ENCODE measurements around the gene MRTFB. TPM values are rescaled to one million over a fixed set of nuclear protein-coding genes. Genes with fewer than 3 reads are reported as not detected.

MRTFB gene
- total and polyA plus RNA-seq, 2 of the 13 experiments (the other 11 are each of a cell fraction or from before 2014, with no cell fraction given) = 11.4 to 14.0 TPM

DNA sequence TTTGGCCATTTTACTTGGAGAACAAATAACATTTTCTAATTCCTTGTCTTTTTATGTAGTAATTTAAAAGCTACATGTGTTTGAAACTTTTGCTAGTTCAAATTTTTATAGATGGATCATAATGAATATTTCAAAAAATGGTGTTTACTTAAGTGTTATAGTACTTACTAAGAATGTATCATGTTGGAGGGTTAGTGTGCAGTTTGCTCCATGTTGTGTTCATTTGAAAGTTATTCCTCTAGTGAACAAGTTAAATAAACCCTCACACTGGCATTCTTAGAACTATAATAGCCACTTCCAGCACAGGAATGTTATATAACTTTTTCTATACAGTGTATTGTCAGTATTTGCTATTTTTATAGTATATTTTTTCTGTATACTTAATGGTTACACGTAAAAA, 62.8 kb downstream of the MRTFB start (continued):
- TF ChIP-seq, protein P1, sequence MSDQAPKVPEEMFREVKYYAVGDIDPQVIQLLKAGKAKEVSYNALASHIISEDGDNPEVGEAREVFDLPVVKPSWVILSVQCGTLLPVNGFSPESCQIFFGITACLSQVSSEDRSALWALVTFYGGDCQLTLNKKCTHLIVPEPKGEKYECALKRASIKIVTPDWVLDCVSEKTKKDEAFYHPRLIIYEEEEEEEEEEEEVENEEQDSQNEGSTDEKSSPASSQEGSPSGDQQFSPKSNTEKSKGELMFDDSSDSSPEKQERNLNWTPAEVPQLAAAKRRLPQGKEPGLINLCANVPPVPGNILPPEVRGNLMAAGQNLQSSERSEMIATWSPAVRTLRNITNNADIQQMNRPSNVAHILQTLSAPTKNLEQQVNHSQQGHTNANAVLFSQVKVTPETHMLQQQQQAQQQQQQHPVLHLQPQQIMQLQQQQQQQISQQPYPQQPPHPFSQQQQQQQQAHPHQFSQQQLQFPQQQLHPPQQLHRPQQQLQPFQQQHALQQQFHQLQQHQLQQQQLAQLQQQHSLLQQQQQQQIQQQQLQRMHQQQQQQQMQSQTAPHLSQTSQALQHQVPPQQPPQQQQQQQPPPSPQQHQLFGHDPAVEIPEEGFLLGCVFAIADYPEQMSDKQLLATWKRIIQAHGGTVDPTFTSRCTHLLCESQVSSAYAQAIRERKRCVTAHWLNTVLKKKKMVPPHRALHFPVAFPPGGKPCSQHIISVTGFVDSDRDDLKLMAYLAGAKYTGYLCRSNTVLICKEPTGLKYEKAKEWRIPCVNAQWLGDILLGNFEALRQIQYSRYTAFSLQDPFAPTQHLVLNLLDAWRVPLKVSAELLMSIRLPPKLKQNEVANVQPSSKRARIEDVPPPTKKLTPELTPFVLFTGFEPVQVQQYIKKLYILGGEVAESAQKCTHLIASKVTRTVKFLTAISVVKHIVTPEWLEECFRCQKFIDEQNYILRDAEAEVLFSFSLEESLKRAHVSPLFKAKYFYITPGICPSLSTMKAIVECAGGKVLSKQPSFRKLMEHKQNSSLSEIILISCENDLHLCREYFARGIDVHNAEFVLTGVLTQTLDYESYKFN (CRISPR knock-in tag; conservative IDR thresholded peaks at IDR 0.05) = no peak
- TF ChIP-seq, protein P2, sequence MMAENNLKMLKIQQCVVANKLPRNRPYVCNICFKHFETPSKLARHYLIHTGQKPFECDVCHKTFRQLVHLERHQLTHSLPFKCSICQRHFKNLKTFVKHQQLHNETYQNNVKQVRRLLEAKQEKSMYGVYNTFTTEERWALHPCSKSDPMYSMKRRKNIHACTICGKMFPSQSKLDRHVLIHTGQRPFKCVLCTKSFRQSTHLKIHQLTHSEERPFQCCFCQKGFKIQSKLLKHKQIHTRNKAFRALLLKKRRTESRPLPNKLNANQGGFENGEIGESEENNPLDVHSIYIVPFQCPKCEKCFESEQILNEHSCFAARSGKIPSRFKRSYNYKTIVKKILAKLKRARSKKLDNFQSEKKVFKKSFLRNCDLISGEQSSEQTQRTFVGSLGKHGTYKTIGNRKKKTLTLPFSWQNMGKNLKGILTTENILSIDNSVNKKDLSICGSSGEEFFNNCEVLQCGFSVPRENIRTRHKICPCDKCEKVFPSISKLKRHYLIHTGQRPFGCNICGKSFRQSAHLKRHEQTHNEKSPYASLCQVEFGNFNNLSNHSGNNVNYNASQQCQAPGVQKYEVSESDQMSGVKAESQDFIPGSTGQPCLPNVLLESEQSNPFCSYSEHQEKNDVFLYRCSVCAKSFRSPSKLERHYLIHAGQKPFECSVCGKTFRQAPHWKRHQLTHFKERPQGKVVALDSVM (CRISPR knock-in tag; IDR thresholded peaks at IDR 0.05) = no peak

- no peaks in the 10 kb centered on the region for H3K27me3 ChIP-seq (ENCODE audit: control insufficient read depth in 1 of 2, insufficient read depth in 2 of 2, low read length in 2 of 2)
- WGBS (ENCODE audit: low lambda C conversion rate) = 98% methylated on average over 5 of the region's 5 CpGs
- no peak overlapping the region for H2AFZ ChIP-seq (ENCODE audit: low read length)
- intact Hi-C loops (cut with micrococcal nuclease; ENCODE audit: unreplicated experiment) (loop anchor here (10.0 kb wide), 1 partner anchor 211 kb away; the partner anchor contains the start of gene ERCC4), in situ Hi-C loops (cut with HindIII; ENCODE audit: extremely low pct_ligation_motif_present, low pct_unique_long_range_greater_than_20kb) (no loop called here)
- BruUV-seq (replicated peaks) = no TSS peak
- H3K27ac ChIP-seq (ENCODE audit: extremely low read length, insufficient read depth, low read length) = no peak overlapping the region
- ChIA-PET POLR2A (no interaction called here), CTCF (ENCODE audit: low intra/inter-chr PET ratio, low total read pairs) (no interaction called here)
- H3K4me1 ChIP-seq (ENCODE audit: insufficient read depth, low read length) = peaks cover 18% of the 10 kb centered on the region
- no peaks in the 10 kb centered on the region for H3K9me3 ChIP-seq (ENCODE audit: low read length)
- H3K4me3 ChIP-seq (replicated peaks in 1 of 3; ENCODE audit: insufficient read depth in 1 of 3, low read depth in 2 of 3, low read length in 3 of 3) = no peak overlapping the region
- FAIRE-seq = no peak
- H3K4me2 ChIP-seq (ENCODE audit: low read depth, low read length) = no peak overlapping the region
- TF ChIP-seq SIN3A (IDR thresholded peaks at IDR 0.05; ENCODE audit: borderline replicate concordance, low read depth, low read length) (no peak), HDAC2 (CRISPR knock-in tag; IDR thresholded peaks at IDR 0.05) (no peak), SNAPC2 (CRISPR knock-in tag; IDR thresholded peaks at IDR 0.05) (no peak), DMAP1 (CRISPR knock-in tag; IDR thresholded peaks at IDR 0.05) (no peak), EHMT2 (IDR thresholded peaks at IDR 0.05; ENCODE audit: borderline replicate concordance, low read depth, low read length) (no peak), ZNF530 (CRISPR knock-in tag; IDR thresholded peaks at IDR 0.05; ENCODE audit: low read depth) (no peak), FOXO4 (CRISPR knock-in tag; conservative IDR thresholded peaks at IDR 0.05) (no peak), SIX1 (CRISPR knock-in tag; IDR thresholded peaks at IDR 0.05; ENCODE audit: borderline replicate concordance) (no peak)
- ATAC-seq = no peak
- H3K9ac ChIP-seq (ENCODE audit: insufficient read depth, low read depth, low read length) = no peak overlapping the region
- peaks cover 1 to 4% of the 10 kb centered on the region in 2 experiments; a peak in 1 of 5 replicates for H3K36me3 ChIP-seq (replicated peaks in 1 of 2; ENCODE audit: control insufficient read depth in 1 of 2, insufficient read depth in 2 of 2, low read length in 2 of 2)
- H4K20me1 ChIP-seq (ENCODE audit: insufficient read depth, low read length) = no peaks in the 10 kb centered on the region
- no peak for DNase-seq (ENCODE audit: low spot score)
- H3K79me2 ChIP-seq (ENCODE audit: insufficient read depth, low read length) = peaks cover 2% of the 10 kb centered on the region
Observed at GRCh38 chr16:14135704-14136103, 64.6 kb downstream of the MRTFB start.

Data from HepG2 (cell line).